HEK293T (cell line): Measurements from ENCODE around the gene SCUBE1.

Experiments used
- CTCF ChIA-PET: fragments of 350-600 bp; formaldehyde crosslinking; extraction: SDS; loops from one replicate; lab custom pipeline; 2021; ENCODE audit warnings: antibody characterized with exemption, inconsistent platforms; lab: Yijun Ruan, JAX
- POLR2A ChIA-PET: fragments of 350-600 bp; formaldehyde crosslinking; extraction: SDS; loops from one replicate; lab custom pipeline; 2020; ENCODE audit warnings: antibody characterized with exemption, inconsistent platforms; lab: Yijun Ruan, JAX
- DNase-seq: peaks from one replicate; pipeline ENCODE4 v3.0.0; 2012; ENCODE audit warnings: mixed read lengths; ENCODE audit errors: extremely low spot score
- ARNT ChIP-seq: fragments of 450-650 bp; IDR thresholded peaks from 2 replicates; pipeline ENCODE4 v1.6.1; 2017; ENCODE audit warnings: mild to moderate bottlenecking
- BHLHE40 ChIP-seq: fragments of 450-650 bp; IDR thresholded peaks from 2 replicates; pipeline ENCODE4 v1.6.1; 2016; ENCODE audit warnings: mild to moderate bottlenecking, moderate library complexity, borderline replicate concordance
- CTBP1 ChIP-seq: fragments of 450-650 bp; IDR thresholded peaks from 2 replicates; pipeline ENCODE4 v1.6.1; 2016; ENCODE audit warnings: borderline replicate concordance
- ELF4 ChIP-seq: fragments of 450-650 bp; IDR thresholded peaks from 2 replicates; pipeline ENCODE4 v1.6.1; 2017; ENCODE audit warnings: antibody characterized with exemption
- FOXA1 ChIP-seq: fragments of 450-650 bp; IDR thresholded peaks from 2 replicates; pipeline ENCODE4 v1.6.1; 2016; ENCODE audit warnings: mild to moderate bottlenecking
- FOXK2 ChIP-seq: fragments of 450-650 bp; IDR thresholded peaks from 2 replicates; pipeline ENCODE4 v1.6.1; 2016; ENCODE audit warnings: mild to moderate bottlenecking
- FOXM1 ChIP-seq: fragments of 450-650 bp; IDR thresholded peaks from 2 replicates; pipeline ENCODE4 v1.6.1; 2017; ENCODE audit warnings: mild to moderate bottlenecking, borderline replicate concordance
- HDGF ChIP-seq: fragments of 450-650 bp; IDR thresholded peaks from 2 replicates; pipeline ENCODE4 v1.6.1; 2017; ENCODE audit warnings: antibody characterized with exemption, borderline replicate concordance
- L3MBTL2 ChIP-seq: fragments of 450-650 bp; conservative IDR thresholded peaks from 2 replicates; pipeline ENCODE4 v1.6.1; 2016; ENCODE audit warnings: mild to moderate bottlenecking
- LEF1 ChIP-seq: fragments of 450-650 bp; IDR thresholded peaks from 2 replicates; pipeline ENCODE4 v1.6.1; 2017; ENCODE audit warnings: mild to moderate bottlenecking, borderline replicate concordance
- NFRKB ChIP-seq: fragments of 450-650 bp; IDR thresholded peaks from 2 replicates; pipeline ENCODE4 v1.6.1; 2016; ENCODE audit warnings: mild to moderate bottlenecking, moderate library complexity
- SP1 ChIP-seq: fragments of 450-650 bp; IDR thresholded peaks from 2 replicates; pipeline ENCODE4 v1.6.1; 2017
- SUZ12 ChIP-seq: fragments of 450-650 bp; IDR thresholded peaks from 2 replicates; pipeline ENCODE4 v1.6.1; 2016; ENCODE audit warnings: mild to moderate bottlenecking
- TARDBP ChIP-seq: fragments of 450-650 bp; IDR thresholded peaks from 2 replicates; pipeline ENCODE4 v1.6.1; 2016
- ZNF384 ChIP-seq: fragments of 450-650 bp; IDR thresholded peaks from 2 replicates; pipeline ENCODE4 v1.6.1; 2016
- TF ChIP-seq, protein P1 (sequence below): fragments of 450-650 bp; IDR thresholded peaks from 2 replicates; pipeline ENCODE4 v1.6.1; 2016

SCUBE1 gene

DNA sequence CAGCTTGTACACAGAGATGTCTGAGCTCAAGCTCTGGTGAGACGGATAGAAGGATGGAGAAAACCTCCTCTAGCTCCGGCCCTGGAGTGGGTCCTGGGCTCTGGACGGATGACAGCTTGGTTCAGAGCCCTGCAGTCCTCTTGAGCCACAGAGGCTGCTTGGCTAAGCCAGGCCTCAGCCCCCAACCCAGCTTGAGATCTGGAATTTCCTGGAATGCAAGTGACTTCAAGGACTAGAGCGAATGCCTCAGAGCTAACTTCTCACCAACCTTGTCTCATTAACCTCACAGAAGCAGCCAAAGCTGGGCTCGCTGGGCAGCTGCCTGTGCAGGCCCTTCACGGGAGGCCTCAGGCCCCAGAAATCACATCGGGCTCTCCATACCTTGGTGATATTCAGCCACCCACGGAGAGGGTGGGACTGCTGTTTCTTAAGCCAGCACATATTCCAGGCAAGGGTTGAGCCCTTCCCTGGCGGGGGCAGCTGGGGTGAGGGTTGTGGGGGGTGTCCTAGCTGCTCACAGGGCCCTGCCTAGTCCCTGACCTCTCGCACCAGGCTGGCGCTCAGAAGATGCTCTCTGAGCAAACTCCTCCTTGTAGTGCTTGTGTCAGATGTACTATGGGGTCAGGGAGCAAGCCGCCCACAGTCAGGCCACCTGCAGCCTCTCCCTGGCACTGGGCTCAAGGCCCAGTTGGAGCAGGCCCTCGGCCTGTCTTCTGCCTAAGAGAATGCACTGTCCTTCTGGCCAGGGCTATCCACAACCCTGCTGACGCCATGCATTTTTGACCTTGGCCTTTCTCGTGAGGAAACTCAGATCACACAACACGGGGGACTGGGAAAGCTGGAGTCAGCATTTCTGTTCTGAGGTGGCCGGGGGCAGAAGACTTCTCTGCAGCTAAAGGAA is 82.6 kb downstream of the SCUBE1 start:
- ChIA-PET POLR2A (no interaction called here), CTCF (interaction anchor here (0.9 to 1.4 kb wide), 4 partner anchors 29 to 126 kb away, joined by 3 to 5 read pairs (median 3); no protein-coding TSS in a partner anchor)
- DNase-seq, result no peak
- TF ChIP-seq FOXM1 (no peak), ARNT (no peak), L3MBTL2 (no peak), TARDBP (no peak), BHLHE40 (no peak), CTBP1 (no peak), SUZ12 (no peak), FOXA1 (no peak), FOXK2 (no peak), SP1 (no peak), ZNF384 (no peak), HDGF (no peak), ELF4 (no peak), NFRKB (no peak), LEF1 (no peak)
- TF ChIP-seq, protein P1, sequence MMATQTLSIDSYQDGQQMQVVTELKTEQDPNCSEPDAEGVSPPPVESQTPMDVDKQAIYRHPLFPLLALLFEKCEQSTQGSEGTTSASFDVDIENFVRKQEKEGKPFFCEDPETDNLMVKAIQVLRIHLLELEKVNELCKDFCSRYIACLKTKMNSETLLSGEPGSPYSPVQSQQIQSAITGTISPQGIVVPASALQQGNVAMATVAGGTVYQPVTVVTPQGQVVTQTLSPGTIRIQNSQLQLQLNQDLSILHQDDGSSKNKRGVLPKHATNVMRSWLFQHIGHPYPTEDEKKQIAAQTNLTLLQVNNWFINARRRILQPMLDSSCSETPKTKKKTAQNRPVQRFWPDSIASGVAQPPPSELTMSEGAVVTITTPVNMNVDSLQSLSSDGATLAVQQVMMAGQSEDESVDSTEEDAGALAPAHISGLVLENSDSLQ, result no peak

DNA sequence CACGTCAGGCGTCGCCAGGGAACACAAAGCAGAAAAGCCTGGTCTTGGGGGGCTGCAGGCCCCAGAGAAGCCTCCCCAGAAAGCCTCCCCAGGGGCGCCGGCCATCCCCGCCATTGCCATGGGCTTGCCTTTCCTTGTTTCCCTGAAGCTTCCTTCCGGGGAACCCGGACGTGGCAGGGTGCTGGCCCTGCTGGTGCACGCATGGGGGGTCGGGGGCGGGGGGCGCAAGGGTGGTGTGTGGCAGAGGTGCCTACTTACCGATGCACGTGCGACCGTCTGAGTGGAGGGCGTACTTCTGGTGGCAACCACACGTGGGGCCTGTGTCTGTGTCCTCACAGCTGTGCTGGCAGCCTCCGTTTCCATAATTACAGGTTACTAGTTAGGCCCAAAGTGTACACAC is 85.2 kb downstream of the SCUBE1 start:
- POLR2A ChIA-PET, result no interaction called here
- TF ChIP-seq LEF1, result no peak
- TF ChIP-seq, protein P1, result no peak
- TF ChIP-seq ELF4, result no peak
- TF ChIP-seq FOXM1, result no peak
- TF ChIP-seq BHLHE40, result no peak
- CTCF ChIA-PET, result interaction anchor here (1.2 kb wide), 1 partner anchor 26 kb away, joined by 3 read pairs; no protein-coding TSS in a partner anchor
- DNase-seq, result no peak

DNA sequence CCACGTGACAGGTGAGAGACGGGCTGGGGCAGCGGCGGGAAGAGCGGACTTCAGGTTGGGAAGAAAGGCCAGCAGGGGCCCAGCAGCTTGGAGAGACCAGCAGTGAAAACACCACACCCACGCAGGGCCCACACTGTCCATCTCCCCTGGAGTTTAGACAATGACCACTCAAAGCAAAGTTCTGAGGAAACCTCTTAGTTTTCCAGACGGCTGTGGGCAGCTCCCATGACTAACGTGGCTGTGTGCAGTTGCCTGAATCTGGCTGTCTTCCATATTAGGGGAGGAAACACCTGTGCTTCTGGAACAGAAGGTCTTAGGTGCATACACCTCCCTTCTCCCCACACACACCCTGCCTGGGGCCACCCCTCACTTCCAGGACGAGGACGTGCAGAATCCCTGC is 85.6 kb downstream of the SCUBE1 start:
- ChIA-PET CTCF (no interaction called here), POLR2A (no interaction called here)
- TF ChIP-seq CTBP1 (no peak), BHLHE40 (no peak), ZNF384 (no peak), FOXK2 (no peak), LEF1 (no peak), SP1 (no peak), ARNT (no peak)
- DNase-seq, result no peak

DNA sequence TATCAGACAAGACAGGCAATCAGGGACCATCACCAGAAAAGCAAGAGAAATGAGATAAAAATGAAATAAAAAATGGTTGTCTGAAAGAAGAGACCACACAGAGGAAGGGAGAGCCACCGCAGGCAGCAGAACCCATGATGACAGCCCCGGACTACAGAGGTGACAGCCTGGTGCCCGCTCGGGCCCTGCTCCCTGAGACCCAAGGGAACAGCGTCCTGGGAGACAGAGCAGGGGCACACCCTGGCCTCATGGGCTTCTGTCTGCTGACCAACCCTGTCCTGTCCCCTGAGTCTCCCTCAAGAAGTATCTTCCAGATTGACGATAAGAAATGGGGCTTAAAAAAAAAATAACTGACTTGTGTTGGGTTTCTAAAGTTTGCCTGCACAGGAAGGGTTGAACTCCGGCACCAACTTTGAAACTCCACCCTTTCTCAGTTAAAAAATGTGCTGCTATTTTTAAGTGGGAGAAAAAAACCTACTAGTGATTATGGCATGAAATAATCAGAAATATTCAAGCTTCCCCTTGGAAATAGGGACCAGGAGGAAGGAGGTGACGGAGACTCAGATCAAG is 86.1 kb downstream of the SCUBE1 start:
- ChIA-PET POLR2A (no interaction called here), CTCF (no interaction called here)
- TF ChIP-seq L3MBTL2, result no peak
- no peak for TF ChIP-seq CTBP1
- no peak for TF ChIP-seq ELF4
- TF ChIP-seq BHLHE40, result no peak
- no peak for TF ChIP-seq ZNF384
- no peak for TF ChIP-seq TARDBP
- TF ChIP-seq, protein P1, result no peak
- no peak for TF ChIP-seq LEF1
- no peak for TF ChIP-seq SP1
- TF ChIP-seq SUZ12, result no peak
- TF ChIP-seq FOXA1, result no peak
- no peak for TF ChIP-seq NFRKB
- TF ChIP-seq FOXM1, result no peak
- TF ChIP-seq ARNT, result no peak
- no peak for TF ChIP-seq HDGF
- TF ChIP-seq FOXK2, result no peak
- DNase-seq, result no peak

DNA sequence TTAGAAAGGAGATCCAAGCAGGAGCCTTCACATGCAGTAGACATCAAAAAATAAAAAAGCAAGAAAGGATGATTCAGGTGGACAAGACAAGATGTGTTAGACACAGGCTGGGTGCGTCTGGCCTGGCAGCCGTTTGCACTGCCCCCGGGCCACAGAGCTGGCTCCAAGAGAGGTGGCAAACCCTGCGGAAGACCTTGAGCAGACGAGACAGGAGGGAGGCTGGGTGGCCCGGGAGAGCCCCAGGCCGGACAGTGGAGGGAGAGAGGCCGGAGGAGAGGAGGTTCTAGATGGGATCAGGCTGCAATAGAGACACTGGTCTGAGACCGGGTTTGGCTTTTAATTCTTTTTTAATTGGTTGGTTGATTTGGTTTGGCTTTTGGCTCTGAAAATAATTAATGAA is 86.6 kb downstream of the SCUBE1 start:
- TF ChIP-seq L3MBTL2 (no peak), LEF1 (no peak), FOXK2 (no peak), TARDBP (no peak), SP1 (no peak), CTBP1 (no peak), BHLHE40 (no peak), HDGF (no peak), FOXA1 (no peak), NFRKB (no peak), SUZ12 (no peak), ZNF384 (no peak), FOXM1 (no peak), ARNT (no peak), ELF4 (no peak)
- TF ChIP-seq, protein P1, result no peak
- DNase-seq, result no peak
- POLR2A ChIA-PET, result no interaction called here
- CTCF ChIA-PET, result interaction anchor here (0.6 kb wide), 1 partner anchor 95 kb away, joined by 3 read pairs; no protein-coding TSS in a partner anchor
